Raji (cell line): Measurements from ENCODE around the gene ARHGEF7.

Source experiments
- POLR2A ChIP-seq: IDR thresholded peaks from 2 replicates; pipeline ENCODE4 v1.6.1; 2011; ENCODE audit warnings: low read depth, low read length, control low read depth; ENCODE audit not compliant: insufficient read depth

ARHGEF7 gene

DNA sequence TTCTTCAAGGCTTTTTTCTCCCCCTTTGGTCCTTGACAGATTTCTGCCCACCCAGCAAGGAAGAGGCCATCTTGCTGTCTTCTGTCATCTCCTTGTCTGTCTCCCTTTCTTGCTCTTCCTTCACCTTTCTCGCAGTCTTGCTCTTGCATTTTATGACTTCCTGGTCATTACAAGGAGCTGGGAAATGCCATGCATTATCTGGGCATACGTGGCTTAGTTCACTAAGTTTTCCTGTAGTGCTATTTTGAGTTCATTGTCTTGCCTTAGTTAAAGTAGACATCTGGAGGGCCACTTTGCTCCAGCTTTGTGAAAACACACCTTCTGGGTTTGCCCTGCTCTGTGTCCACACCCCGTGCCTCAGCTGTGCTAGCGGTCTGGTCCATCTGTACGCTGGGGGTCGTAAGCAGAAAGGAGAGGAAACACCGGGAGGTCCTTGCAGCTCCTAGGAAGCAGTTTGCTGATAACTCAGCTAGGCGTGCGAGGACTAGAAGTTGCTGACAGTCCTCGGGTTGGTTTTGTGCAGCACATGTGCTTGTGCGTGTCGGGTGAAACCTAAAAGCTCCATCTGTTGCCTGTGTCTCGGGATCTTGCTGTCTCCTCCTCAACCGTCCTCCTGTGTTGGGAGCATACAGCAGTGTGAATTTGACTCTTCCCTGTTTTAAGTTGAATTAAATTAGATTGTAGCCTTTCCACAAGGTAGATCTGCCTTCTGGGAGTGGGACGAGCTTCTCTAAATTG, 59.4 kb downstream of the ARHGEF7 start:
- TF ChIP-seq POLR2A: no peak

GRCh38 chr13:111175372-111175771, 60.3 kb downstream of the ARHGEF7 start:
- no peak for TF ChIP-seq POLR2A

GRCh38 chr13:111175935-111176334, 60.8 kb downstream of the ARHGEF7 start:
- TF ChIP-seq POLR2A: no peak

- no peak for TF ChIP-seq POLR2A
These were observed 61.3 kb downstream of the ARHGEF7 start for GRCh38 chr13:111176421-111176820.

GRCh38 chr13:111177081-111177711, 62.1 kb downstream of the ARHGEF7 start:
- TF ChIP-seq POLR2A: no peak

DNA sequence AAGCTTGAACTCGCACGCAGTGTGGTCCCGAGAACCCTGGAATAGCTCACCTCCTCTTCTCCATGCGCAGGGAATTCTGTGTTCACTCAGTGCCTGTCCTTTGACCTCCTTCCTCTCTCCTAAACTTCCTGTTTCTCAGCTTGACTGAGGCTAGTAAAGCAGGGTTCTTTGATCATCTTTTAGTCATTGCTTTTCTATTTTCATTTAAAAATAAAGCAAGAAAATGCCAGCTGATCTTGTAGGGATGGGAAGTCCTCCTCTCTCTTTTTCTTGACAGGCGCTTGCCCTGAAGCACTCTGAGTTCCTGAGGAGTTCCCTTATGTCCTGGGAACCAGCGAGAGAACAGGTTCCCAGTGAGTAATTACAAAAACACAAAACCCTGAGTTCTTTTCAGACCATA, 62.8 kb downstream of the ARHGEF7 start:
- no peak for TF ChIP-seq POLR2A

DNA sequence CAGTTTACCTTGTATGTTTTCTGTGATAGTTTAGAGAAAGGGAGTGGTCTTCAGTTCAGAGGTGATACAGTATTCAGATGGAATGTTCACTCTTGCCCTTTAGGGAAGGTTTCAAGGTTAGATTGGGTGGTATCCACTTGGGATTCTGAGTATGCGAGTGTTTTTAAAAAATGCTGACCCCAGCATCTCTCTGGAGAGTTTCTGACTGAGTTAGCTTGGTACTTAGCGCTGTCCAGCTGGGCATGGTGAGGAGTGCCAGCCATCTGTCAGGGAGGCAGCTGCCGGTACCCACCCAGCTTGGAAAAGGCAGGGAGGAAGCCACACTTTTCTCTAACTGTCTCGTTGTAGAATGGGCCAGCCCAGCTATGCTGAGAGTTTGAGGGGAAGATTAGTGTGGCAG, 63.3 kb downstream of the ARHGEF7 start:
- TF ChIP-seq POLR2A: no peak

- no peak for TF ChIP-seq POLR2A
These were observed 65.0 kb downstream of the ARHGEF7 start for GRCh38 chr13:111179908-111180760.

DNA sequence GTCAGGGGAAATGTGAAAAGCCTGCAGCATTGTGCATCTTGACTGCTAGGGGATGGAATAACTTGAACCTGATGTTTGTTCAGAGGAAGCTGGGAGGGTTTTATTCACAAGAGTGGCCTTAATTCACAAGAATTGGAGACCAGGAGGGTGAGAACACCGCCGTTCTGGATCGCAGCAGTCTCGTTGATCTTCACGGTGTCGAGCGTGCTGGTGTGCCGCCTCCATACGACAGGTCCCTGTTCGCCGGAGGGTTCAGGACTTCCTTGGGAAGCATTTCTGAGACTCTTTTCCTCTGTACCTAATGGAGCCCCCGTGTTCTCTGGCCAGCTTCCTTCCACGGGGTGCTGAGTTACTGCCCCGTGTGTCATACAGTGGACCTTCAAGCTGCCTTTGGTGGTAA, 66.9 kb downstream of the ARHGEF7 start:
- TF ChIP-seq POLR2A: no peak

- TF ChIP-seq POLR2A: no peak
These were observed 68.1 kb downstream of the ARHGEF7 start for GRCh38 chr13:111183087-111183645.

- no peak for TF ChIP-seq POLR2A
These were observed 68.8 kb downstream of the ARHGEF7 start for GRCh38 chr13:111183959-111184358.

DNA sequence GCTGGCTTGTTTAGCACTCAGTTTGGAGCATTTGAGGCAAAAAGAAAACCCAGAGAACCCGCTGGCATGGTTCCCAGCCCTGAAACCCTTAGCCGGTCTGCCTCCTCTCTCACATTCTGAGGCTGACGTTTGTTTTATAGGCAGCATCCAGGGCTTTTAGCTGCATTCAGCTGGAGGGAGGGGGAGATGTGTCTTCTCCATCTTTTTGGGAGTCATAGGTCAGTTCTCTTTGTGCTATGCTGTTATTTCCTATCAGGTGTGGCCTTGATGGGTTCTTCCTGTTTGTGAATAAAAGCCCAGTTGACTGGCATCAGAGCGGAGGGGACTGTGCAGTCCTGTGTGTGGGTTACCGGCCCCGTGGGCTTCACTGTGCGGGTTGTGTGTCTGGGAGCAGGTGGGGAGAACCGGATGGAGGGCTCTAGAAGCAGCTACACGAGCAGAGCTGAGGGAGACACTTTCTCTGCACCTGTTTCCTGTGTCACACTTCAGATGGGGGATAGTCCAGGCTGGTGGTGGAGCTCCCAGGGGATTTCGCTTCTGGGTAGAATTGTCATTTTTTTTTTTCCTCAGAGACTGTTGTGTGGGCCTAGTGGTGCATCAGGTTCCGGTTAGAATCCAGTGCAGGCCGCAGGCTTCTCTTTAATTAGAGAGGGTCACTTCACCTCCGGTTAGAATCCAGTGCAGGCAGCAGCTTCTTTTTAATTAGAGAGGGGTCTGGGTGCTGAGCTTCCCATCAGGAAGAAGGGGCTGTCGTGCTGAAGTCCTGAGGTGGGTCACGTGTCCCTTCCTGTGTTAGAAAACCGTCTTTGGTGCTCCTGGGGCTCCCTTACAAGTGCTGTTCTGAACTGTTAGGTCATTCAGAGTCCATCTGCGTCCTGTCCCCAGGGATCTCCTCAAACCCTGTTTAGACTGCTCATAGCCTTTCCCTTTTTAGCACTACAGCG, 69.6 kb downstream of the ARHGEF7 start:
- 0 out of 2 replicates have a peak, but pooled peaks have one; percentile 12 for TF ChIP-seq POLR2A

DNA sequence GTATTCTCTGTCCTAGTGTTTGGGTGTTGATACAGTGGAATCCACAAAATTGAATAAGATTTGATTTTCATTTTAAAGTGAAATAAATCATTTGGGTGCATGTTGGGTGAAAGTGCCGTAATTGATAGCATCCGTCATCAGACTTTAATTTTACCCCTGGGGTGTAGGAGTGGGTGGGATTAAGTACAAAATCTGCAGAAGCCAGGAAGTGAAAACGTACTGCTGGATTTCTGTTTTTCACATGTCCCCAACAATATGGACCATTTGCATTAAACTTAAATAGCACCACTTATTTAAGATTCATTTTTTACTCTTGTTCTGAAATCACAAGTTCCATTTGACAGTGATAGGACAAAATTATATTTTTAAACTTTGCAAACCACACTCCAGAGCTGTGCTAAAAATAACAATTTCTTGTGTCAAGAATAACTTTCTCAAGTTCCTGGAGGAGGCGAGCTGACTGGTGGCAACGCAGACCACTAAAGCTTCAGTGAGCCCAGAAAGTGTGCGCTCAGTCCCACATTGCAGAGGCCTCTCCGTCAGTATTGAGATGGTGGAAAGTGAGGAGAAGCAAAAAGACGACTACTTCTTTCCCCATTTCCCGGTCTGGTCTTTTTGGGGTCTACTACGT, 71.3 kb downstream of the ARHGEF7 start:
- TF ChIP-seq POLR2A: no peak
